PFSK-1 (cell line): ENCODE results near the gene SERPINA5.

Experiments
- FOXP2 ChIP-seq: optimal IDR thresholded peaks from 2 replicates; pipeline ENCODE3; 2011; ENCODE audit warnings: borderline replicate concordance, control low read depth, inconsistent platforms; ENCODE audit not compliant: insufficient read depth; ENCODE audit errors: extremely low read length, extremely low read depth
- POLR2AphosphoS5 ChIP-seq: IDR thresholded peaks from 2 replicates; pipeline ENCODE4 v1.6.1; 2012; ENCODE audit warnings: low read depth, mild to moderate bottlenecking, control low read depth, low read length, moderate library complexity
- REST ChIP-seq, 2 experiments: IDR thresholded peaks; 2 replicates each; pipeline versions ENCODE4 v1.6.1 to v1.8.0; 2011 to 2012; ENCODE audit warnings: low read depth in 2 of 2, low read length in 2 of 2, control low read depth in 1 of 2, inconsistent platforms in 1 of 2, mild to moderate bottlenecking in 1 of 2, moderate library complexity in 1 of 2; ENCODE audit not compliant: insufficient read depth in 1 of 2
- SIN3A ChIP-seq: IDR thresholded peaks from 2 replicates; pipeline ENCODE4 v1.6.1; 2012; ENCODE audit warnings: mild to moderate bottlenecking, low read length, moderate library complexity, borderline replicate concordance; ENCODE audit not compliant: insufficient read depth
- TAF1 ChIP-seq: IDR thresholded peaks from 2 replicates; pipeline ENCODE4 v1.6.1; 2012; ENCODE audit warnings: low read length, control low read depth, borderline replicate concordance; ENCODE audit not compliant: insufficient read depth

SERPINA5 gene

GRCh38 chr14:94586635-94587034 lies 5.4 kb downstream of the SERPINA5 start:
- no peak for TF ChIP-seq POLR2AphosphoS5
- TF ChIP-seq REST (IDR thresholded peaks at IDR 0.05; ENCODE audit: insufficient read depth in 1 of 2, low read depth in 2 of 2, low read length in 2 of 2): no peak
- no peak for TF ChIP-seq TAF1
- no peak for TF ChIP-seq SIN3A
- TF ChIP-seq FOXP2: no peak

- TF ChIP-seq TAF1 (no peak), SIN3A (no peak), REST (IDR thresholded peaks at IDR 0.05; ENCODE audit: insufficient read depth in 1 of 2, low read depth in 2 of 2, low read length in 2 of 2) (no peak), POLR2AphosphoS5 (no peak), FOXP2 (no peak)
These were observed 7.1 kb downstream of the SERPINA5 start for GRCh38 chr14:94588311-94588710.

GRCh38 chr14:94591073-94591472 lies 9.8 kb downstream of the SERPINA5 start:
- TF ChIP-seq TAF1 (no peak), POLR2AphosphoS5 (no peak), SIN3A (no peak), REST (IDR thresholded peaks at IDR 0.05; ENCODE audit: insufficient read depth in 1 of 2, low read depth in 2 of 2, low read length in 2 of 2) (no peak), FOXP2 (no peak)

- TF ChIP-seq POLR2AphosphoS5 (no peak), REST (IDR thresholded peaks at IDR 0.05; ENCODE audit: insufficient read depth in 1 of 2, low read depth in 2 of 2, low read length in 2 of 2) (no peak), TAF1 (no peak), FOXP2 (no peak), SIN3A (no peak)
These were observed 10.6 kb downstream of the SERPINA5 start for GRCh38 chr14:94591871-94592270.

- TF ChIP-seq SIN3A (no peak), REST (IDR thresholded peaks at IDR 0.05; ENCODE audit: insufficient read depth in 1 of 2, low read depth in 2 of 2, low read length in 2 of 2) (no peak), POLR2AphosphoS5 (no peak), TAF1 (no peak)
These were observed 11.2 kb downstream of the SERPINA5 start for GRCh38 chr14:94592457-94592856.
